Measurements from ENCODE around the gene SIVA1. TPM values are rescaled to one million over a fixed set of nuclear protein-coding genes. Genes with fewer than 3 reads are reported as not detected.

The SIVA1 gene
- polyA plus RNA-seq, 1 of the 3 experiments (the other 2 are of a cell fraction): 137 TPM

GRCh38 chr14:104732931-104733681, 19.8 kb upstream of the SIVA1 start:
- Histone ChIP-seq H3F3A (replicated peaks; ENCODE audit: insufficient read depth) (no peaks in the 10 kb centered on the region), H3K27ac (ENCODE audit: low read depth in 2 of 2, low read length in 1 of 2) (no peak overlapping the region), H3K9me3 (no peaks in the 10 kb centered on the region), H3K4me2 (no peak overlapping the region), H4K20me1 (ENCODE audit: insufficient read depth) (no peaks in the 10 kb centered on the region), H3K27me3 (ENCODE audit: insufficient read depth) (no peaks in the 10 kb centered on the region), H2AFZ (ENCODE audit: low read depth) (no peak overlapping the region), H3K9ac (no peak overlapping the region), H3K4me1 (ENCODE audit: control insufficient read depth in 1 of 2, insufficient read depth in 2 of 2, low read depth in 1 of 2, low read length in 1 of 2) (peaks cover 0 to 6% of the 10 kb centered on the region in 2 experiments; a peak in 1 of 4 replicates), H3K9me2 (no peaks in the 10 kb centered on the region), H3K4me3 (ENCODE audit: low read depth in 2 of 2, low read length in 1 of 2) (no peak overlapping the region), H3K36me3 (replicated peaks in 1 of 2; ENCODE audit: control insufficient read depth in 1 of 2, insufficient read depth in 2 of 2, low read length in 1 of 2) (no peaks in the 10 kb centered on the region), H3K79me2 (ENCODE audit: insufficient read depth) (no peaks in the 10 kb centered on the region)
- CTCF ChIA-PET: interaction anchor here (4.4 kb wide), 1 partner anchor 9 kb away, joined by 21 read pairs; the partner anchor contains the start of gene ADSS1
- WGBS (ENCODE audit: low lambda C conversion rate): 89% methylated on average over 15 of the region's 23 CpGs
- POLR2A ChIA-PET: no interaction called here
- TF ChIP-seq GATA2 (CRISPR knock-in tag; IDR thresholded peaks at IDR 0.05) (no peak), USF1 (IDR thresholded peaks at IDR 0.05; ENCODE audit: borderline replicate concordance, low read depth) (no peak), FOXM1 (IDR thresholded peaks at IDR 0.05; ENCODE audit: low read depth) (no peak), USF2 (IDR thresholded peaks at IDR 0.05; ENCODE audit: borderline replicate concordance, low read depth, low read length) (no peak), MXI1 (IDR thresholded peaks at IDR 0.05; ENCODE audit: low read depth, low read length) (no peak), FOXJ3 (CRISPR knock-in tag; IDR thresholded peaks at IDR 0.05) (no peak), POLR2AphosphoS5 (IDR thresholded peaks at IDR 0.05; ENCODE audit: low read depth, low read length) (no peak), TAF1 (IDR thresholded peaks at IDR 0.05; ENCODE audit: borderline replicate concordance, low read depth, low read length) (no peak)
- no peak for DNase-seq

- WGBS (ENCODE audit: low lambda C conversion rate): 50% methylated on average over 2 of the region's 6 CpGs
- TF ChIP-seq FOXJ3 (CRISPR knock-in tag; IDR thresholded peaks at IDR 0.05) (no peak), SMC3 (IDR thresholded peaks at IDR 0.05; ENCODE audit: low read depth, low read length) (no peak), TEAD4 (IDR thresholded peaks at IDR 0.05; ENCODE audit: borderline replicate concordance, insufficient read depth) (no peak), PBX3 (IDR thresholded peaks at IDR 0.05) (no peak), FOSL2 (IDR thresholded peaks at IDR 0.05; ENCODE audit: borderline replicate concordance, low read depth) (no peak), FOXM1 (IDR thresholded peaks at IDR 0.05; ENCODE audit: low read depth) (no peak), MXI1 (IDR thresholded peaks at IDR 0.05; ENCODE audit: low read depth, low read length) (no peak), USF2 (IDR thresholded peaks at IDR 0.05; ENCODE audit: borderline replicate concordance, low read depth, low read length) (no peak), JUND (IDR thresholded peaks at IDR 0.05) (no peak), CHD2 (IDR thresholded peaks at IDR 0.05; ENCODE audit: low read length, partially characterized antibody) (no peak), YY1 (IDR thresholded peaks at IDR 0.05; ENCODE audit: low read depth) (no peak), MEF2A (IDR thresholded peaks at IDR 0.05; ENCODE audit: borderline replicate concordance, low read depth) (no peak)
- peaks cover 0 to 6% of the 10 kb centered on the region in 2 experiments; a peak in 1 of 4 replicates for H3K4me1 ChIP-seq (ENCODE audit: control insufficient read depth in 1 of 2, insufficient read depth in 2 of 2, low read depth in 1 of 2, low read length in 1 of 2)
- H3K9me2 ChIP-seq: no peaks in the 10 kb centered on the region
- CTCF ChIA-PET: interaction anchor here (0.5 to 4.4 kb wide), 3 partner anchors 10 to 236 kb away, joined by 3 to 21 read pairs (median 3); partner anchors contain the start of gene ADSS1
- DNase-seq: no peak
- no peaks in the 10 kb centered on the region for H3K9me3 ChIP-seq
- H3K4me3 ChIP-seq (ENCODE audit: low read depth in 2 of 2, low read length in 1 of 2): no peak overlapping the region
- H3K27ac ChIP-seq (ENCODE audit: low read depth in 2 of 2, low read length in 1 of 2): no peak overlapping the region
- POLR2A ChIA-PET: no interaction called here
- H3F3A ChIP-seq (replicated peaks; ENCODE audit: insufficient read depth): no peaks in the 10 kb centered on the region
- no peak overlapping the region for H3K4me2 ChIP-seq
- H4K20me1 ChIP-seq (ENCODE audit: insufficient read depth): no peaks in the 10 kb centered on the region
- H3K27me3 ChIP-seq (ENCODE audit: insufficient read depth): no peaks in the 10 kb centered on the region
- no peaks in the 10 kb centered on the region for H3K79me2 ChIP-seq (ENCODE audit: insufficient read depth)
- H2AFZ ChIP-seq (ENCODE audit: low read depth): no peak overlapping the region
- H3K36me3 ChIP-seq (replicated peaks in 1 of 2; ENCODE audit: control insufficient read depth in 1 of 2, insufficient read depth in 2 of 2, low read length in 1 of 2): no peaks in the 10 kb centered on the region
- H3K9ac ChIP-seq: no peak overlapping the region
These were observed 18.8 kb upstream of the SIVA1 start for GRCh38 chr14:104734051-104734587.
